Left renal cortex interstitium (tissue), 4 donors: Measurements from ENCODE around the gene SDHB. TPM values are rescaled to one million over a fixed set of nuclear protein-coding genes. Genes with fewer than 3 reads are reported as not detected.

Experiments
- DNase-seq, 4 donors: peaks; one replicate each; pipeline ENCODE4 v3.0.0-alpha.2; 2013; ENCODE audit warnings: low read depth in 4 of 4, low spot score in 2 of 4, missing footprints in 1 of 4
- polyA plus RNA-seq, 4 donors: library from polyadenylated mRNA; unstranded; fragments of 120-200 nt; gene quantifications; one replicate each; pipeline ENCODE4 v1.2.1, GENCODE V29; 2013; ENCODE audit not compliant: insufficient read length in 4 of 4

The SDHB gene
- polyA plus RNA-seq, 4 donors: 123 to 182 (median 144) TPM

DNA sequence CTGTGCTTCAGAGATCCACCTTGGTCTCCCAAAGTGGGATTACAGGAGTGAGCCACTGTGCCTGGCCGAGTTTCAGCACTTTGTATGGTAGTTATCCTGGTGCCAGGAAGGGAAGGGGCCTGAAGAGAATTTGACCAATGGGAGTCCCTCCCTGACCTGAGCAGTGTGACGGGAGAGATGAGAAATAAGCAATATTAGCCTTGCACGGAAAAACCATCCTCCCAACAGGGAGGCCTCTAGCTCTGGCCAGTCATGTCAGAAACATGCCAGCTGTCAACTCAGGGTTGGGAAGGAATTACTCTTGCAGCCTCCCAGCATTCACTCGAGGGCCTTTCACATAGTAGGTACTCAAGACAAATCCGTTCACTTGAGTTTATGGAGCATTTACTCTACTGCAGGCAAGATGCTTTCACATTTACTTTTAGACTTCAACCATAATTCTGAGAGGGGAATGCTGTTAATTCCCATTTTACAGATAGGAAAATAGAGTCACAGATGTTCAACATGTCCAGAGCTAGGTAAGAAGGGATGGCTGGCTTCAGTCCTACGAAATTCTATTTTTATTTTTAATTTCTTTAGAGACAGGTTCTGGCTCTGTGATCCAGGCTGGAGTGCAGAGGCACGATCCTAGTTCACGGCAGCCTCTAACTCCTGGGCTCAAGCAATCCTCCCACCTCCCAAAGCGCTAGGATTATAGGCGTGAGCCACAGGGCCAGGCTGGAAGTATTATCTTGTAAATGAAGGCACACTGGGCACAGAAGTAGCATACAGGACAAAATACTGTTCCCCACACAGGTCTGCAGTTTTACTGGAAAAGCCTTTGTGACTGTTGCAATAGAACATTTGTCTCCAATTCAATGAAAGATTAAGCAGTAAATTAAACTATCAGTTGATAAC, 38.9 kb downstream of the SDHB start:
- no peak for DNase-seq

DNA sequence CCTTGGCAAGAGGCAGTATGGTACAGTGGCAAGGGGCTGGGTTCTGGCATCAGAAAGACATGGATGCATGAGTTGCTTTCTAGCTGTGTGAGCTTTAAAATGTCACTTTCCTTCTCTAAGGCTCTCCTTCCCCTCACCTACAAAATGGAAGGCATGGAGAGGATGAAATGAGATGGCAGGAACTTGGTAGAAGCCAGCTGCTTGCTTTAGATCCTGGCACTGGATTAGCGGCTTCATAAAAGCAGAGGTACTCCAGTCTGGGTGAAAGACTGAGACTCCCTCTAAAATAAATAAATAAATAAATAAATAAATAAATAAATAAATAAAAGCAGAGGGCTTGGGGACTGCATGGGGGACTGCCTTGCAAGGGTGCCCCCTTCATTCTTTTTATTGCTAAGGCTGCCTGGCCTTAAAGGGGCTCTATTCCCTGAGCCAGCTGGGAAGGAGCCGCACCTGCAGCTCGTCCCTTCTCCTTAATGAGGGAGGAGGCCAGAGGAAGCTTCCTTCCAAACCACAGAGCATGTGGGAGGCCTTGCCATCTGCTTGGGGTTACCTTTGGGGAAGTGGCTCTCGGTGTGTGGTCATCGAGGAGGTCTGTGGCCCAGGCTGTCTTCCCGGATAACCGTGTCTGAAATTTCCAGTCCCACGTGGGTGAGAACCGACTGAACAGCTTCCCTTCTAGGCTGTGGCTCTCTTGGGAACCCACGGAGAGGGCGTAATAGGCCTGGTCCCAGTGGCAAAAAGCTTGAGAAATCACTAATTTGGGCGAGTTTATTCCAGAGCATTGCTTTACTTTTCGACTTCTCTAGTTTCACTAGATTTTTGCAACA, 40.1 kb downstream of the SDHB start:
- DNase-seq: no peak

DNA sequence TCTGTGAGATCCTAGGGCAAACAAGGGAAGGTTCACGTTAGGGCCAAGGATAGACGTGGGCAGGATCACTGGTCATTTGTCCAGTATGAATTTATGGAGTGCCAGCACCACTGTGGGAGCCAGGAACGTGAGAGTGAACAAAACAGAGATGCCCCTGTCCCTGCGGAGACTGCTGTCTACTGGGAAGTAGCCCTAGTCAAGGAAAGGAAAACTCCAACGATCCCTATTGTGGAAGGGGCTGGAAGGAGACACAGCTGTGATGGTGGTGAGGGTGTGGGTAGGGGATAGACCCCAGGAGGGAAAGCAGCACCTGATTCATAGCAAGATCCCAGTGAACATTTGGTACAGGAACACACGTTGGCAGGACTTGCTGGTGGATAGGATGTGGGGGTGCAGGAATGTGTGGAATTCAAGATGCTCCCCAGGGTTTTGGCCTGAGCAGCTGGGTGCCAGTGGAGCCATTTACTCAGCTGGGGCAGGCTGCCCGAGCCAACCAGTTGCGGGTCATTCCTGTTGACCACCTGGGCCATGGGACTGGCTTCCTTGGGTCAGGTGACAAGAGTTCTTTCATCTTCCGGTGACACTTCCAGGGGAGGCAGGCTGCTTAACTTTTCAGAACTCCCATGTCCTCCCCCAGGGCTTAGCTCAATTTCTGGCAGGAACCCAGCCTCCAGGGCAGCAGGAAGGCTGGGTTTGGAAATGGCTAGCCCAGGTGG, 40.9 kb downstream of the SDHB start:
- DNase-seq: no peak

DNA sequence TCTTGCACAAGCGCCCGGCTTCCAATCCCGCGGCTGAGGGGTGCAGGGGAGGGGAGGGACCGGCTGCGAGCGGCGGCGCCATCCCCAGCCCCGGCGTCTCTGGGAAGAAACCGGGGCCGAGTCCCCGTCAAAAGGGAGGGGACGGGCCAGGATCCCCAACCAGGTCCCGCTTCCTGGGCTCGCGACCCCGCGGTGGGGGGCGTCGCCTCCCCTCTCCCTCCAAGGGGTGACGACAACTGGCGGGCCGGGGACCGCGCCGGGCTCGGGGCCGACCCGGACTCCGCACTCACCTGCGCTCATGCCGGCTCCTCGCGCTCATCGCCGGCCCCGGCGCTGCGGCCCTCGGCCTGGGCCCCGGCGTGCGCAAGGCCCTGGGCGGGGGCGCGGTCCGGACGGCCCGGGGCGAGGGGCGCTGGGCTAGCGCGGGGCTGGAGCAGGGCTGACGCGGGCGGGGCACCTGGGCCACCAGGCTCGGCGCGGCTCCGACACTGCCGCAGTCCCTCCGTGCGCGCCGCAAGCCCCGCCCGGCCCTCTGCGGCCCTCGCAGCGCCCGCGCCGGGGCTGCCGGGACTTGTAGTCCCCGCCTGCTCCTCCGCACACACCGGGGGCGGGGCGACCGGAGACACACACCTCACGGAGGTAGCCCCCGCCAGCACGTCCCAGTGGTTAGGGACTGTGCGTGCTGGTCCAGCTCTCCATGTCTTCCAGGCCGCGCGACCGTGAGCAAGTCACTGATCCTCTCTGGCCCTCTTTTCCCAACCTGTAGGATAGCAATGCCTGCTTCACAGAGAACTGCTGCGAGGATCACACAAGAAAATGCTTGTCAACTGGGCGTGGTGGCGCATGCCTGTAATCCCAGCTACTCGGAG, 42.2 kb downstream of the SDHB start, which contains the start of gene ATP13A2:
Gene ATP13A2 (minus strand): TSS at position 490 of the 869 bp plus-strand sequence. CDS start 190 bp downstream, at position 300.
- DNase-seq: peak in 3 of 4 donors; percentile 21 to 65 (median 50)

DNA sequence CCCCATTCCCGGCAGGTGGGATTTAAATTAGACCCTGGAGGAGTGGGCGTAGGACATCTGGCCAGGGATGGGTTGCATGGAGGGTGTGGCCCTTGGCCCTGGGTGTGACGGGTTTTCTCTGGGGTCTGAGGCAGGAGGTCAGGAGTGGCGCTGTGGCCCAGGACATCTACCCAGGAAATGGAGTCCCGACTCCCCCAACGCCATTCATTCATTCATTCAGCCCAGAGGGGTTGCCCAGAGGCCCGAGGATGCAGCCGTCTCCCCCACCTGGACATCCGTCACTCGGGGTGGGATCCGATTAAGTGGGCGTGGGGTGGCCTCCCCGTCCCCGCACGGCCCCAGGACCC, 42.8 kb downstream of the SDHB start:
- DNase-seq: no peak

DNA sequence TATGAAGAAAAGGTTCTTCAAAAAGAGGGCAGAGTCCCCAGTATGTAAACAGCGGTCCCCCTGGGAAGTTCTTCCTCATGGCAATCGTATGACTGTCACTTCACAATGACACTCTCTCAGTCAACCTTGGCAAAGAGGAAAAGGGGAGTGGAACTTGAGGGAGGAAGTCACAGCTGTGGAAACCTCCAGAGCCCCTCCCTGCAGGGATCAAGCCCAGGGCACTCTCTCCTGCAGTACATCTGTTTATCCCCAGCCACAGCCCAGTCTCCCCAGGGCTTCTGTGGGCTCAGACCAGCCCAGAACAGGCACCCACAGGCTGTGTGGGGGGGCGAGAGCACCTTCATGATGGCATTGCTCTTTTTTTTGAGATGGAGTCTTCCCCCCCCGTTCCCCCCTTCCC, 44.1 kb downstream of the SDHB start:
- DNase-seq: no peak

DNA sequence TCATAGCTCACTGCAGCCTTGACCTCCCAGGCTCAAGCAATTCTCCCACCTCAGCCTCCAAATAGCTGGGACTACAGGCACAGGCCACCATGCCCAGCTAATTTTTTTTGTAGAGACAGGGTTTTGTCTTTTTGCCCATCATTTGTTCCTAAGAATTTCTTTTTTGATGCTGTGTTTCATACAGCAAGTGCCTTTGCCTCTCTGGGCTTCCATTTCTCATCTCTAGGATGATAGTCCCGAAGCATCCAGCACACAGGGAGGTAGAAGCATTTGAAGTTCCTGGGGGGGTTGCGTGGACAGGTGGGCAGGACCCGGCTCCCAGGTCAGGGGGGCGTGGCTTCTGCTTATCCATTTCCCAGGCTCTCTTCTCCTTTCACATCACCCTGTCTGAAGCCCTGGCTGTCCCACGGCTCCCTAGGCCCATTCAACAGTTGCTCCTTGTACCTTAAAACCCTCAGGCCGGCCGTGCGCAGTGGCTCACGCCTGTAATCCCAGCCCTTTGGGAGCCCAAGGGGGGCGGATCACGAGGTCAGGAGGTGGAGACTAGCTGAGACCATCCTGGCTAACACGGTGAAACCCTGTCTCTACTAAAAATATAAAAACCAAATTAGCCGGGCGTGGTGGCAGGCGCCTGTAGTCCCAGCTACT, 45.5 kb downstream of the SDHB start:
- DNase-seq: no peak

DNA sequence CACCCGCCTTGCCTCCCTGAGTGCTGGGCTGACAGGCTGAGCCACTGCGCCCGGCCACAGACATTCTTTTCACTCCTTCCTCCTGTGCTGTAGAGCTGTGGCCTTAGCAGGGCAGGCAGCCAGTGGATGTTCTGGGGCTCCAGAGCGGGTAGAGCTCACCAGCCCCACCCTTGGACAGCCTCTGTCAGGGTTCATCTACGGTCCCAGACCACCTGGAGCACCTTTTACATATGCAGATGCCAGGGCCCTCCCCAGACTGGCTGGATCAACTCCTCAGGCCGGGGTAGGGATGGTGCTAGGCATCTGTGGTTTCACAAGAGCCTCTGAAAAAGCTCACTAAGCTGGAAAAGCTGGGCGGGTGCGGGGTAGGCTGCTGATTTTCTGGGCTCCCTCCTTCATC, 46.7 kb downstream of the SDHB start:
- no peak for DNase-seq

DNA sequence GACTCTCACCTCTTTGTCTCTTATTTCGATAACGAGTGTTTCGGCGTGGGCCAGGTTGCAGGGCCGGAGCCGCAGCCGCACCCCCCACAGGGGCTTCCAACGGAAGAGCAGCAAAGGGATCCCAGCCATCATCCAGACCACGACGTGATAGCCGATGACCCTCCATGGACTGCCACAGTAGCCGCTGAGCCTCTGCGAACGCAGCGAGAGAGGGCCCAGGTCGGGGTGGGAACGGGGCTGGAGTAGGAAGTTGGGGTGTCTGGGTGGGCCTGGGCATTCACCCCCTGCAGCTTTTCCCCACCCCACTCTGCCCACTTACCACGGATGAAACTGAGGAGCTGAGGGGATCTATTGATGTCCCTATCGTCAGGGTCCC, 48.5 kb downstream of the SDHB start:
- no peak for DNase-seq

DNA sequence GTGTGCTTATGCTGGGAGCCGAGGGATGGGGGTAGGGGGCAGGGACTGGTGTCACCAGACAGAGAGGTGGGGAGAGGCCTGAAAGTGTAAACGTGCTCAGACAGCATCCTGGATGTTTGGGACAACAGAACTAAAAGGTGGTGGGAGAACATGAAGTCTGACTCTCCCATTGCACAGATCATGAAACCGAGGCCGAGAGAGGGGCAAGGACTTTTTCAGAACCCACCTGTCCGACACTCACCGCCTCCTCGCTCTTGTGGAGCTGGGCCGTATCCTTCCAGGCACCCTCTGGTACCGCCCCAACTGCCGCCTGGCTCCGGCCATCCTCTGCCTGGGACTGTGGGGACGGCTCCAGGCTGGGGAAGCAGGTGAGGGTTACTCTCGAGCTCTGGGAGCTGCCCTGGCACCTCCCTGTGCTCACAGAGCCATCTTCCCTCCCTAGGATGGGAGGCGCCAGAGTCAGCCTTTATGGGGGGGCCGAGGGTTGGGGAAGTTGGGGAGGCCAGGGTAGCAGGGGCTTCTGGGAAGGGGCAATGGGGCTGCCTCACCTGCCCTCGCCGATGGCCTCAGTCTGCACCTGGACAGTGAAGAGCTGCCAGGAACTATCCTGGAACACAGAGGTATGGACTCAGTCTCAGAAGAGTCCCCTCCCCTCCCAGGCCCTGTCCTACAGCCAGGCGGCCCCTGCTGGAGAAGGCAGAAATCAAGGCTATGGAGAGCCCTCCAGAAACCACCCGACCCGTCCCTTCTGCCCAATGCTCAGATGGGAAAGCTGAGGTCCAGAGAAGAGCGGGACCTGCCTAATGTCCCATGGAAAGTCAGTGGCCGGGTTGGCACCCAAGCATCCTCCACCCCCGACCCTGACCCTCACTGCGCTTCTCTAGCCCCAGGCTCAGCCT, 49.1 kb downstream of the SDHB start:
- no peak for DNase-seq

DNA sequence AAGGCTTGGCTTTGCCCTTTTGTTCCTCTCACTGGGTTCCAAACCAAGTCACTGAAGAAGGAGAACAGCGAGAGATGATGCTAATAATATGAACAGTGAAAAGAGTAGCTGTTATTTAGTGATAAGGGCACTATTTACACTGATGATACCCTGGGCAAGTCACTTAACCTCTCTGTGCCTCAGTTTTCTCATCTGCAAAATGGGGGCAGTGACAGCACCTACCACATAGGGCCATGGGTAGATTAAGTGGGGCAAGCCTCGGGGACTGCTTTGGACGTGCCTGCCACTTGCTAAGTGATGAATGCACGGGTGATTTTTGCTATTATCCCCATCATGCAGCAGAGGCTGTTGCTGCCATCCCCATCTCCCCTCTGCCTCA, 51.3 kb downstream of the SDHB start:
- no peak for DNase-seq

DNA sequence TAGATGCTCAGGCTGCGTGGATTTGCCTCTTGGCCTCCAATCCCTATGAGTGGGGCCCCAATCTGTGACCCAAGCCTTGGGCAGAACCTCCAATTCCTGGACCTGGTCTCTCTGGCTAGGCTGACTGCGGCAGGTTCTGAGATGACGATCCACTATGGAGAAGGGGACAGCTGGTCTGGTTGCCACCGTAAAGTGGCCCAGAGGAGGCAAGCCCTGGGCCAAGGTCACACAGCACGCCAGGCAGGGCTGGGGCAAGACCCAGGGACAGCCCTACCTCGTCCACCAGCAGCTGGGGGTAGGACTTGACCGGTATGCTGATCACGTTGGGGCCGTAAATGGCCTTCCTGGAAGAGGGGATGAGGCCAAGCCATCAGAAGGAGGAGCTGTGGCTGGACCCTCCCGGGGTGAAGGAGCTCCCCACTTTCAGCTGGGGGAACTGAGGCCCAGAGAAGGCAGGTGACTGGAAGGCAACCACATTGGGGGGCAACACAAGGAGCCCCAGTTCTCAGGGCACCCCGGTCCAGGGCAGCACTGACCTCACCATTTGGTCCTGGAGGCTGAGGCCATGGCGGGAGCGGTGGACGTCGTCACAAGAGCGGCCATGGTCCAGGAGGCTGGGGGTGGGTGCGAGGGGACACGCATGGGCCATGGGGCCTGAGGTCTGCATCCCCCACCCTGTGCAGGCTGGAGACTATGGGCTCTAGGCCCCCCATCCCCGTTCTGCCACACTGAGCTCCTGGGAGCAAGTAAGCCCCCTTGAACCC, 51.9 kb downstream of the SDHB start:
- no peak for DNase-seq

DNA sequence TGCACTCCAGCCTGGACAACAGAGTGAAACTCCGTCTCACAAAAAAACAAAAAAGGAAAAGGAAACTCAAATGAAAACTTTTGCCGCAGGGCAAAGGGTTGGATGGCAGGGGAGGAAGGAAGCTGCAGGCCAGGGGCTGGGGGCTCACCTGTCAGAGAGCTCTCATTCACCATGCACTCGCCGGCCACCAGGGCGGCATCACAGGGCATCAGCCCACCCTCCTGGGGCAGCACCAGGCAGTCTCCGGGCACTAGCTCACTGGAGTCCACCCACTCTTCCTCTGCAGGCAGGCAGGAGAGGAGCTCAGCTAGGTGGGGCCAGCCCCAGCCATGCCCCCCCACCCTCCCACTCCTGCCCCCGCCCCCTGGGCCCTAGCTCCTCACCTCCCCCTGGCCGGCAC, 54.0 kb downstream of the SDHB start:
- no peak for DNase-seq

DNA sequence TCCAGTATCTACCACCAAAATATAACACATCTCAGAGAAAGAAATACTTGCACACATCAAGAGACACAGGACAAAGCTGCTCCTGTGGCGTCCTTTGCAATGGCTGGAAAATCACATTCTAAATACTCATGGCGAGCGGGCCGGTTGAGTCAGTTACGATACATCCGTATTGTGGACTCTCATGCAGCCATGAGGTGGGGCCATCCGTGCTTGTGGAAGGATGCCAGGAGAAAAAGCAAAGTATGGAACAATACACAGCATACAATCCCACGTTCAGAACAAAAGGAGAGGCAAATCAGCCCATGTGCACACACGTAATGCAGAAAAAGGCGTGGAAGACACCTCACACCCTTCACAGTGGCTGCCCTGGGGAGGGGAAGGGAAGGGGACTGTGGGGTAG, 55.2 kb downstream of the SDHB start:
- no peak for DNase-seq

DNA sequence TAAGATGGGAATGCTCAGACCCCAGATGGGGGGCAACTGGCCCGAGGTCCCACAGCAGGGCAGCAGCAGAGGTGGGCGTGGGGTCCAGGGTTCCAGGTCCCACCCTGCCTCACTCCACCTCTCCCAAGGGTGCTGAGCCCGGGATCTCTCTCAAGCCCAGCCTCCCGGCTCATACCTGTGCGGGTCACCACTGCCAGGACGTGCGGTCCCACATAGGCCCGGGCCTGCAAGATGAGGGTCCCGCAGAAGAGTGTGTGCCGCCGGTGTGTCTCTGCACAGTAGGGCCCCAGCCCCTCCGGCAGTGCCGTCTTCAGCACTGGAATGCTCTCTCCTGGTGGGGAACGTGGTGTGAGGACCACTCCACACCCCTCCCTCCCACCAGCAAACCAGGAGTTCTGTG, 57.0 kb downstream of the SDHB start:
- no peak for DNase-seq

DNA sequence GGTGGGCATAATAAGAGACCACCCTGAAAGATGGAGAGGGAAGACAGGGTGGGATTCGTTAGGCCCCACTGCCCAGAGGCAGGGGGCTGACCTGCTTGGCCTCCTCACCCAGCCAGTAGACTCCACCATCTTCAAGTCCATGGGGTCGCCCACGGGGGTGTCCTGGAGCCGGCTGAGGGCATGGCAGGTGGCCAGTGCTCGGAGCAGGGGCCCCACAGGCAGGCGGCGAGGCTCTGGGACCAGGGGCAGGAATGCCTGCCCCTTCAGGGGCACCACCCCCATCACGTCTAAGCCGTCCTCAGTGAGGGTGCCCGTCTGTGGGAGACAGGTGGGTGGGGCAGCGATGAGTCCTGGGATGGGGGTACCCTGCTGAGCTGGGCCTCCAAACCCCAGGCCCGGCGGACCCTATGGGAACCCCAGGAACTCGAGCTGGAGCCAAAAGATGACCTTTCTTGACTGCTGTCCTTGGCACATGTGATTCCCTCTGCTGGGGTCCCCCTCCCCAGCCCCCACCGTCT, 60.3 kb downstream of the SDHB start:
- no peak for DNase-seq

DNA sequence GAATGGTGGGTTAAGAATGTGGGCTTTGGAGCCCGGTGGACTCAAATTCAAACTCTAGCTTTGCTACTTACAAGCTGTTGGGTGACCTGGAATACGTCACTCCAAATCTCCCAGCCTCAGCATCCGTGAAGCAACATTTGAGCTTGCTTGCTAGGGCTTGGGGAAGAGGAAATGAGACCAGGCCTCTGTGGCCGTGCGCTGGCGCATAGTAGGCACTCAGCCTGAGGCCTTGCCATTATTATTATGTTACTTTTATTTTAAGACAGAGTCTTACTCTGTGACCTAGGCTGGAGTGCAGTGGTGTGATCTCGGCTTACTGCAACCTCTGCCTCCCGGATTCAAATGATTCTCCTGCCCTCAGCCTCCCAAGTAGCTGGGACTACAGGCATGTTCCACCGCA, 61.2 kb downstream of the SDHB start:
- DNase-seq: no peak

DNA sequence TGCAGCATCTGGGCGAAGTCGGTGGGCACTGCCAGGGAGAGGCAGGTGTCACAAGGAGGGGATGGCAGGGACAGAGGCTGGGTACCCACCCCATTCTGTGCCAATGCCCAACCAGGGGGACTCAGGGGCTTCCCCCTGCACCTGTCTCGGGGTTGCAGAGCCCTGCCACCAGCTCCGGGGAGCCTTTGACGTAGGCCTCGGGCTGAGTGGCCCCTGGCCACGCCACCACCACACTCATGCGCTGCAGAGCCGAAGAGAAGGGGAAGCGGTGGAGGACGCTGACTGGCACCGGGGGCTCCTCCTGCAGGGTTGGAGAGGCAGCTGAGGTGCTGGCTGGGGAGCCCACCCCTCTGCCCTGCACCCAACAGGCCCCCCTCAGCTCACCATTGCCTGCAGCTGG, 61.7 kb downstream of the SDHB start:
- DNase-seq: no peak
